KBM-7 (cell line): ENCODE data around the gene RASSF6.
"Not testable (repeated sequence)": the region's sequence is repeated elsewhere in the genome, so short reads cannot be mapped to it uniquely, and the experiment has no call there.

Experiments
- DNase-seq: peaks from one replicate; pipeline ENCODE4 v3.0.0-alpha.2; 2015
- in situ Hi-C: fragments of 300-500 bp; cut with MboI; formaldehyde crosslinking; loops from 2 replicates; pipeline ENCODE4 v1.14.3; 2020; ENCODE audit warnings: low sequenced_read_pairs, low pct_unique_long_range_greater_than_20kb, mixed read lengths

RASSF6 gene, protein sequence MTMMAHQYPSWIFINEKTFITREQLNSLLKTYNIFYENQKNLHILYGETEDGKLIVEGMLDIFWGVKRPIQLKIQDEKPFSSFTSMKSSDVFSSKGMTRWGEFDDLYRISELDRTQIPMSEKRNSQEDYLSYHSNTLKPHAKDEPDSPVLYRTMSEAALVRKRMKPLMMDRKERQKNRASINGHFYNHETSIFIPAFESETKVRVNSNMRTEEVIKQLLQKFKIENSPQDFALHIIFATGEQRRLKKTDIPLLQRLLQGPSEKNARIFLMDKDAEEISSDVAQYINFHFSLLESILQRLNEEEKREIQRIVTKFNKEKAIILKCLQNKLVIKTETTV

GRCh38 chr4:73620115-73620792, at the start of gene RASSF6:
Gene RASSF6, minus strand, starts transcription at chr4:73620436. Its CDS starts 8,641 bp downstream, at chr4:73611795.
- in situ Hi-C loops = no loop called here
- DNase-seq = peak; percentile 32

DNA sequence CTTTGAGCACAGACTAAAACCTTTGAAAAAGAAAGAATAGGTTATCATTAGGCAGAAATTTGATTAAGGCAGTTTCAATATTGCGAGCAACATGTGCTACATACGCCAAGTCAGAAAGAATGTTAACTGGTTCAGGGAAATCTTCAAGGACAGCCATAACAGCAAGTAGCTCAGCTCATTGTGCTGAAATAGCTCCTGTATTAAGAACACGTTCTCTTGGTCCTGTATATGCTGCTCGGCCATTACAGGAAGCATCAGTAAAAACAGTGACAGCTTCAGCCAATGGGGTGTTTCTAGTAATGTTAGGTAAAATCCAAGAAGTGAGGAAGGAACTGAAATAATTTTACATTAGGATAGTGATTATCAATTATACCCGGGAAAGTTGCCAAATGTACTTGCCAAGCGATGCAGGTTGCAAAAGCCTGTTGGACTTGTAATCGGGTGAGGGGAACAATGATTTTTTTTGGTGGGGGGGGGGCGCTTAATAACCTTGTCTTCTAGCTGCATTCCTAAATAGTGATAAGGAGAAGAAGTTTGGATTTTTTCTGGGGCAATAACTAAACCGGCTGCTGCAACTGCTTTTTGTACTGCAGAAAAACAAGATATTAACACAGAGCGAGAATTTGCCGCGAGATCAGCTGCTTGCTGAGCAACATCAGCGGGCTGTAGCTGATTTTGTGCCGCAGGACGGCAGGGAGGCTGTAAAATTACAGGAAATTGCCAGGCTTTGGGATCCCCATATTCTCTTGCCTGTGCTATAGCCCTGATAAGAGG, 49.4 kb upstream of the RASSF6 start:
- DNase-seq = no peak
- in situ Hi-C loops = loop anchor here (25.0 kb wide), 1 partner anchor 443 kb away; no protein-coding TSS in a partner anchor

DNA sequence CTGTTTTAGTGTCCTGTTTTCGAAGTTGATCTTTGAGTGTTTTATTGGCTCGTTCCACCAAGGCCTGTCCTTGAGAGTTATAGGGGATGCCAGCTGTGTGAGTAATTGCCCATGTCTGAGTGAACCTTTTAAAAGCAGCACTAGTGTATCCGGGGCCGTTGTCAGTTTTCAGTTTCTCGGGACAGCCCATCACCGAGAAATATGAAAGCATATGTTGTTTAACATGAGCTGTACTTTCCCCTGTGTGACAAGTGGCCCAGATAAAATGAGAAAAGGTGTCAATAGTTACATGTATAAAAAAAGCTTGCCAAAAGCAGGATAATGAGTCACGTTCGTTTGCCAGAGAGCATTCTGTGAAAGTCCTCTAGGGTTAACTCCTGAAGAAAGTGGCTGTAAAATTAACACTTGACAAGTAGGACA, 48.6 kb upstream of the RASSF6 start:
- in situ Hi-C loops = loop anchor here (25.0 kb wide), 1 partner anchor 444 kb away; no protein-coding TSS in a partner anchor
- no peak for DNase-seq

DNA sequence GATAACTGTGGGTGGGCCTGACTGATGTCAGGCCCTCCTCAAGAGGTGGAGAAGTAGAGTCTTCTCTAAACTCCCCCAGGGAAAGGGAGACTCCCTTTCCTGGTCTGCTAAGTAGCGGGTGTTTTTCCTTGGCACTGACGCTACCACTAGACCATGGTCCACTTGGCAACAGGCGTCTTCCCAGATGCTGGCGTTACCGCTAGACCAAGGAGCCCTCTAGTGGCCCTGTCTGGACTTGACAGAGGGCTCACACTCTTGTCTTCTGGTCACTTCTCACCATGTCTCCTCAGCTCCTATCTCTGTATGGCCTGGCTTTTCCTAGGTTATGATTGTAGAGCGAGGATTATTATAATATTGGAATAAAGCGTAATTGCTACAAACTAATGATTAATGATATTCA, 45.7 kb upstream of the RASSF6 start:
- not testable (repeated sequence) for DNase-seq
- in situ Hi-C loops = loop anchor here (25.0 kb wide), 1 partner anchor 446 kb away; no protein-coding TSS in a partner anchor

- in situ Hi-C loops = loop anchor here (25.0 kb wide), 1 partner anchor 448 kb away; no protein-coding TSS in a partner anchor
- DNase-seq = no peak
These were observed 44.2 kb upstream of the RASSF6 start for GRCh38 chr4:73664470-73664869.

GRCh38 chr4:73663576-73663975, 43.3 kb upstream of the RASSF6 start:
- in situ Hi-C loops = loop anchor here (25.0 kb wide), 1 partner anchor 449 kb away; no protein-coding TSS in a partner anchor
- no peak for DNase-seq

DNA sequence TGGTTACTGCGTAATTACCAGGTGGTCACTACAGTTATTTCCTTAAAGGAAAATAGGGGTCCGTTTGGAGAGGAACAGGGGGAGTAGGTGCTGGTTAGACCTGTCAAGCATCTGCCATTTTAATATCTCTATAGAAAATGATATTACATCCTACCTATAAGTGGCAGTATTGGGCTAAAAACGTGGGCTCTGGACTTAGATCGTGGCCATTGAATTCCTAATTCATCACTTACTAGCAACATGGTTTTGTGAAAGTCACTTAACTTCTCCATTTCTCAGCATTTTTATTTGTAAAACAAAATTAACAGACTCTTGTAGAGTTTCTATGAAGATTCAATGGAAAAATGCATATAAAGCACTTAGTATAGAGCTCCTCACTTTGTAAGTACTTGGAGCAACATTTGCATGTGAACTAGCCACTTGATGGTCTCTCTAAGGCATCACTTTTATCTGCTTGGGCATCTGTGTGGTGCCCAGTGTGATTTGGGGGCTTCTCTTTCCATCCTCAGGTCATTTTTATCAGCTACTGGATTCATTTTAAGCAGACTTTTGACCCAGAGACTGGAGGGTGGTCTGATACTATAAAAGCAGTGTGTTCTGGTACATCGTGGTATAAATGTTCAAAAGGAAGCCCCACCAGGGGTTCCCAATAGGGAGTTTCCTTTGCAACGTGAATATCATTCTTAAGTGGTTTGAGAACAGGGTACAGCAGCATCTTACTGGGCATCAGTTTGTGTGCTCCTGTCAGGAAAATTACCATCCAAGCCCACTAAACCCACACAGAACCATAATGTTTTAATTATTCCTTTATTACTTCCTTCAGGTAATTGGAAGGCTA, 42.7 kb upstream of the RASSF6 start:
- in situ Hi-C loops = loop anchor here (25.0 kb wide), 1 partner anchor 449 kb away; no protein-coding TSS in a partner anchor
- DNase-seq = peak; percentile 54

DNA sequence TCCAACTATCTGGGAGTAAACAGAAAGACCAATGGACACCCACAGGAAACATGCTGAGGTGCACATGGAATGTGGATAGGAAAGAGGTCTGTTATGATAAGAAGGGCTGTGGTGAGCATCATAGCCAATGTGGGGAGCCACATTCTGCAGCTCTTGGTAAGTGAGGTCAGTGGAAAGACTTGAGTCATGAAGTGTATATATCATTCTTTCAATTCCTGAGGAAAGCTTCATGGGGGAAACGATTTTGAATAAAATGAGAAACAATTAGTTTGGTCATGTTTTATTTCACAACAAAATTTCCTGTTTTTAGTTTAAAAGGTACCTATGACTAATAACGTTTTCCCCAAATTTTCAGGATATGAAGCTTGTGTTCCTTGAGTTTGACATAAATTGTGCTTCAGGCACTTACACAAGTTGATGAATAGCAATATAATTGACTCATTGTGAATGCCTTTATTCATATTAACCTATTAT, 41.4 kb upstream of the RASSF6 start:
- peak; percentile 32 for DNase-seq
- in situ Hi-C loops = loop anchor here (25.0 kb wide), 1 partner anchor 451 kb away; no protein-coding TSS in a partner anchor

DNA sequence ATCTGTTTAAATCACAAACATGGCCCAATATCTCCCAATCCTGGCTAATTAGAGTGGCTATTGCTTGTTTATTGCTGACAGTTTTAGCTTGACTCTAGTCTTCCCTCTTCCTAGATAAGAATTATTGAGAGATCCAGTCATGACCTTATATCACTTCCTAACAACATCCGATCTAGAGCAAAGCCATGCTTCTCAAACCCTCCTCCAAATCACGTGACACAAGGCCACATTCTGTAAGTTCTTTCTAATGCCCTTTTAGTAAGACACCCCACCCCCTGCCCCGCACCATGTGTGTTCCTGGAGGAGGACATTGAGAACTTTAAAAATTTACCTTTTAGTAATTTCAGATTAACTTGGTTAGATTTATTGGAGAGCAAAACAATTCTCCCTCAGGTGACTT, 40.6 kb upstream of the RASSF6 start:
- in situ Hi-C loops = loop anchor here (25.0 kb wide), 1 partner anchor 451 kb away; no protein-coding TSS in a partner anchor
- DNase-seq = no peak

DNA sequence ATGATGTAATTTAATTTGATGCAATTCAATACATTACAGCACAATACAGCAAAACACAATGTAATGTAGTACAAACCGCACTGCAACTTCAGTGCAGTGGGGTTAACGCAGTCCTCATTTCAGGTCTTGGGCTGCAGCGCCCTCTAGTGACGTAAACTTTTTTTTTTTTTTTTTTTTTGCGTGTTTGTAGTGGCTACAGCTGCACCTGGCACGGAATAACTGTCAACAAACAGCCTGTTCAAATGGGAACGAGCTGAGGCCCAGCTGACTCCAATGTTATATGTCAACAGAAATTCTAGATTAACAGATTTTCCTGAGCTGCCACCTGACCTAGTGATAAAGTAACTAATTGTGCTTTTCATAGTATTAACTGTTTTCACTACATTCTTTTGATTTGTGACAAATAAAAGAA, 33.5 kb upstream of the RASSF6 start:
- DNase-seq = peak; percentile 85
- in situ Hi-C loops = loop anchor here (25.0 kb wide), 1 partner anchor 459 kb away; no protein-coding TSS in a partner anchor

GRCh38 chr4:73650250-73650649, 30.0 kb upstream of the RASSF6 start:
- in situ Hi-C loops = loop anchor here (25.0 kb wide), 1 partner anchor 462 kb away; no protein-coding TSS in a partner anchor
- no peak for DNase-seq

- in situ Hi-C loops = no loop called here
- DNase-seq = no peak
These were observed 28.2 kb upstream of the RASSF6 start for GRCh38 chr4:73648478-73648877.

DNA sequence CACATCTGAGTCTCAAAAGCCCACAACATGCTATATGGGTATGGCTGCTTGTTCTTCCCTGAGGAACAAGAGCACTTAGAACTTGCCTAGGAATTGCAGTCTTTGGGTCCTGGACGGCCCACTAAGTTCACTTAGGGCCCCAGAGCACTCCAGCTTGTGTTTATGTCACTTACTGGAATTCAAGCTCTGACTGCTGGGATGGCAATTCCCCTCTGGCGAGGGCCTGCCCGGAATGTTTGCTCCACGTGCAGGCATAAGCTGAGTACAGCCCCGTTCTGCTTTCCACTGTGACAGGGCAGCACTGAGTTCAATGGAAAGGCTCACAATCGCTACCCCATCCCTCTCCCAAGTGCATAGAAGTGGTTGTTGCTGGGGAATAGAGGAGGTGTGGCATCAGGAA, 25.9 kb upstream of the RASSF6 start:
- in situ Hi-C loops = no loop called here
- DNase-seq = no peak

- in situ Hi-C loops = no loop called here
- no peak for DNase-seq
These were observed 11.5 kb upstream of the RASSF6 start for GRCh38 chr4:73631565-73632226.

DNA sequence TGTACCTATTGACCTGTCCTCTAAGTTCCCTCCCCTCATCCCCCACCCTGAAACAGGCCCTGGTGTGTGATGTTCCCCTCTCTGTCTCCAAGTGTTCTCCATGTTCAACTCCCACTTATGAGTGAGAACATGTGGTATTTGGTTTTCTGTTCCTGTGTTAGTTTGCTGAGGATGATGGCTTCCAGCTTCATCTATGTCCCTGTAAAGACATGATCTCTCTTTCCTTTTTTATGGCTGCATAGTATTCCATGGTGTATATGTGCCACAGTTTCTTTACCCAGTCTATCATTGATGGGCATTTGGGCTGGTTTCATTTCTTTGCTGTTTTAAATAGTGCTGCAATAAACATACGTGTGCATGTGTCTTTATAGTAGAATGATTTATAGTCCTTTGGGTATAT, 8.6 kb upstream of the RASSF6 start:
- in situ Hi-C loops, DNase-seq: not testable (repeated sequence)

DNA sequence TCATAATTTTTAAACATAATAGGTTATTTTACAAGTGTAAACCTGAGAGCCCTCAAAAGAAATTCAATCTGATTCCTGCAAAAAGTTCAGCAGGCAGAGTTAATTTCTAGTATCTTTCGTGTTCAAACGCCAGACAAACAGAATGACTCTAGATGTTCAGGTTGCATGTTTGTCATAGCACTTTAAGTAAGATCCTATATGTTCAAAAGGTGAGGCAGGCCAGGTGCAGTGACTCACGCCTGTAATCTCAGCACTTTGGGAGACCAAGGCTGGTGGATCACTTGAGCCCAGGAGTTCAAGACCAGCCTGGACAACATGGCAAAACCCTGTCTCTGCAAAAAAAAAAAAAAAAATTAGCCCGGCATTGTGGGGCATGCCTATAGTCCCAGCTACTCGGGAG, 1.1 kb upstream of the RASSF6 start:
- DNase-seq = no peak
- in situ Hi-C loops = no loop called here

DNA sequence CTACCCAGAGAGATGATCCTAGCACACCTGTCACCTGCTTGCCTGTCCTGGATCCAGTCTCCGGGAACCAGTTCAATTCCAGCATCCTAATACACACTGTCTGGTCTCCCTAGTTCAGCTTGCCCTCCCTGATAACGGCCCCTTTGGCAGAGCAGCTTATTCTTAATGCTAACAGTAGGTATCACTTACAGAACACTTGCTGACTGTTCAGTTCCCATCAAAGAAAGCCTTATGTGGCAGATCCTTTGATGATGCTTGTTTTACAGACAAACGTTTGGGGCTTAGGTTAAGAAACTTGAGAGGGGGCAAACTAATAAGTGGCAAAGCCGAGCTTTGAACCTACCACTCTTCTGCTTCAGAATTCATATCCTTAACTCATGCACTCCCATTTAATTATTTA, 890 bp downstream of the RASSF6 start:
- in situ Hi-C loops = no loop called here
- no peak for DNase-seq

- in situ Hi-C loops = no loop called here
- DNase-seq = no peak
These were observed 3.0 kb downstream of the RASSF6 start for GRCh38 chr4:73617256-73617655.
